Spleen (tissue), 11 donors: ENCODE measurements around the gene AFAP1L2. TPM values are rescaled to one million over a fixed set of nuclear protein-coding genes. Genes with fewer than 3 reads are reported as not detected.

Experiments
- DNase-seq: peaks from one replicate; pipeline ENCODE4 v3.0.0-alpha.2; 2020
- H3K27ac ChIP-seq, 8 donors: fragments of 200-600 bp; sonication (generic) in 7 of 8; 1 replicate in 4 of 8; 2 replicates in 4 of 8; pipeline versions ENCODE4 v1.5.0 to v1.8.0; 2016 to 2021; ENCODE audit warnings: inconsistent platforms in 4 of 8, mild to moderate bottlenecking in 4 of 8, moderate library complexity in 1 of 8
- H3K27me3 ChIP-seq, 7 donors: fragments of 200-600 bp; sonication (generic) in 6 of 7; replicated peaks in 1 of 7; 1 replicate in 4 of 7; 2 replicates in 3 of 7; pipeline versions ENCODE4 v1.5.0 to v1.8.0; 2016 to 2021; ENCODE audit warnings: inconsistent platforms in 3 of 7, mild to moderate bottlenecking in 1 of 7
- H3K36me3 ChIP-seq, 6 donors: fragments of 200-600 bp; sonication (generic) in 5 of 6; 1 replicate in 4 of 6; 2 replicates in 2 of 6; pipeline versions ENCODE4 v1.5.0 to v1.8.0; 2016 to 2021; ENCODE audit warnings: inconsistent platforms in 2 of 6
- H3K4me1 ChIP-seq, 6 donors: fragments of 200-600 bp; sonication (generic) in 5 of 6; 1 replicate in 3 of 6; 2 replicates in 3 of 6; pipeline versions ENCODE4 v1.5.0 to v1.8.0; 2016 to 2021; ENCODE audit warnings: inconsistent platforms in 3 of 6
- H3K4me3 ChIP-seq, 8 donors: fragments of 200-600 bp; sonication (generic) in 7 of 8; 1 replicate in 4 of 8; 2 replicates in 4 of 8; pipeline versions ENCODE4 v1.5.0 to v1.8.0; 2016 to 2021; ENCODE audit warnings: inconsistent platforms in 4 of 8, mild to moderate bottlenecking in 4 of 8, moderate library complexity in 2 of 8
- H3K9me3 ChIP-seq, 8 donors: fragments of 200-600 bp; sonication (generic) in 7 of 8; 1 replicate in 4 of 8; 2 replicates in 4 of 8; pipeline versions ENCODE4 v1.5.0 to v1.8.0; 2016 to 2021; ENCODE audit warnings: inconsistent platforms in 4 of 8
- CTCF ChIP-seq, 11 experiments: fragments of 200-600 bp in 7 of 11; fragments of 450-650 bp in 4 of 11; sonication (generic) in 4 of 11; IDR thresholded peaks in 8 of 11; conservative IDR thresholded peaks in 3 of 11; 1 replicate in 7 of 11; 2 replicates in 4 of 11; pipeline versions ENCODE4 v1.4.0 to v1.8.0; 2016 to 2021; ENCODE audit warnings: antibody characterized with exemption in 11 of 11, inconsistent platforms in 4 of 11, mild to moderate bottlenecking in 1 of 11
- POLR2A ChIP-seq, 3 donors: fragments of 450-650 bp; IDR thresholded peaks; one replicate each; pipeline ENCODE4 v1.5.1; 2017; ENCODE audit warnings: antibody characterized with exemption in 3 of 3, mild to moderate bottlenecking in 1 of 3
- POLR2AphosphoS5 ChIP-seq, 3 donors: sonication (generic); formaldehyde crosslinking; IDR thresholded peaks; one replicate each; pipeline ENCODE4 v1.5.1; 2017; ENCODE audit warnings: antibody characterized with exemption in 3 of 3
- WGBS, 5 donors: extraction: QIAGEN DNeasy Blood & Tissue Kit in 3 of 5; methylation state at CpG; one replicate each; pipeline versions ENCODE4 v1.1.5 to v1.1.7; 2013 to 2018; 5-methylcytosine and 5-hydroxymethylcytosine counted together
- intact Hi-C: fragments of 100-400 bp; cut with DNase I; formaldehyde crosslinking; loops from one replicate; pipeline ENCODE4 v1.15.0; 2023; ENCODE audit warnings: low total_unique reads
- polyA plus RNA-seq, 3 donors: library from polyadenylated mRNA; stranded (reverse); fragments of 200-250 nt; gene quantifications; one replicate each; pipeline ENCODE4 v1.2.1, GENCODE V29; 2013
- total RNA-seq, 7 donors: library from RNA; depleted of rRNA in 3 of 7; stranded (reverse); fragments of >200 nt in 3 of 7; fragmentation: NEBNext Ultra II Directional in 4 of 7; extraction: Animal tissue kit (Norgen Biotek cat#: 25700) in 4 of 7; gene quantifications; one replicate each; pipeline versions ENCODE4 v1.1.0 to v1.2.1, GENCODE V29; 2016 to 2021
- donor health status: healthy with polysubstance abuse.
- donor health status: DM: no; HTN: no; CAD: no; lungs with moderate emphysema.
- donor health status: DM: no; HTN: no; CAD: no.
- donor health status: Bipolar disorder and iron deficiency.
- donor health status: healthy.
- donor health status: DM: no; HTN: no; CAD: no.
- donor health status: DM: yes; HTN: yes; CAD: no.

Gene AFAP1L2
- total and polyA plus RNA-seq, 10 donors = 18.3 to 273 (median 180) TPM

- DNase-seq = no peak
- intact Hi-C loops = no loop called here
- no peak for TF ChIP-seq CTCF (IDR thresholded peaks at IDR 0.05 in 8 of 11, conservative IDR thresholded peaks at IDR 0.05 in 3 of 11)
- peak in 1 of 3 donors; percentile 11 for TF ChIP-seq POLR2AphosphoS5 (IDR thresholded peaks at IDR 0.05)
- H3K9me3 ChIP-seq = no peaks in the 10 kb centered on the region
- peaks cover 0 to 14% (median 3%) of the 10 kb centered on the region in 6 donors for H3K4me1 ChIP-seq
- 39 to 61% (median 53%) methylated on average over 2 of the region's 2 CpGs for WGBS, 5 donors
- H3K36me3 ChIP-seq = no peaks in the 10 kb centered on the region
- peak overlapping the region in 6 of 8 donors; percentile 22 to 66 (median 56) for H3K27ac ChIP-seq
- H3K27me3 ChIP-seq = no peaks in the 10 kb centered on the region
- H3K4me3 ChIP-seq = no peak overlapping the region
These were observed 143.2 kb downstream of the AFAP1L2 start for GRCh38 chr10:114261076-114261475.

- Histone ChIP-seq H3K4me1 (peaks cover 0 to 14% (median 3%) of the 10 kb centered on the region in 6 donors), H3K4me3 (no peak overlapping the region), H3K9me3 (no peaks in the 10 kb centered on the region), H3K27ac (peak overlapping the region in 6 of 8 donors; percentile 22 to 66 (median 56)), H3K36me3 (no peaks in the 10 kb centered on the region), H3K27me3 (no peaks in the 10 kb centered on the region)
- DNase-seq = no peak
- TF ChIP-seq POLR2A (IDR thresholded peaks at IDR 0.05) (no peak), POLR2AphosphoS5 (IDR thresholded peaks at IDR 0.05) (no peak), CTCF (IDR thresholded peaks at IDR 0.05 in 8 of 11, conservative IDR thresholded peaks at IDR 0.05 in 3 of 11) (no peak)
- 80 to 95% (median 89%) methylated on average over 5 of the region's 5 CpGs for WGBS, 5 donors
- intact Hi-C loops = no loop called here
These were observed 143.9 kb downstream of the AFAP1L2 start for GRCh38 chr10:114260366-114260765.

- Histone ChIP-seq H3K4me3 (no peak overlapping the region), H3K36me3 (no peaks in the 10 kb centered on the region), H3K27ac (peak overlapping the region in 5 of 8 donors; percentile 44 to 66 (median 56)), H3K9me3 (no peaks in the 10 kb centered on the region), H3K4me1 (peaks cover 0 to 14% (median 3%) of the 10 kb centered on the region in 6 donors), H3K27me3 (no peaks in the 10 kb centered on the region)
- DNase-seq = peak; percentile 62
- no peak for TF ChIP-seq CTCF (IDR thresholded peaks at IDR 0.05 in 8 of 11, conservative IDR thresholded peaks at IDR 0.05 in 3 of 11)
- TF ChIP-seq POLR2AphosphoS5 (IDR thresholded peaks at IDR 0.05) = peak; percentile 71 to 75 (median 74)
- intact Hi-C loops = no loop called here
- 82 to 92% (median 86%) methylated on average over 10 of the region's 10 CpGs for WGBS, 5 donors
These were observed 144.5 kb downstream of the AFAP1L2 start for GRCh38 chr10:114259824-114260223.

GRCh38 chr10:114258274-114258840 lies 145.9 kb downstream of the AFAP1L2 start:
- H3K4me3 ChIP-seq = no peak overlapping the region
- TF ChIP-seq POLR2A (IDR thresholded peaks at IDR 0.05) (no peak), CTCF (IDR thresholded peaks at IDR 0.05 in 8 of 11, conservative IDR thresholded peaks at IDR 0.05 in 3 of 11) (no peak), POLR2AphosphoS5 (IDR thresholded peaks at IDR 0.05) (no peak)
- no peaks in the 10 kb centered on the region for H3K27me3 ChIP-seq
- intact Hi-C loops = no loop called here
- H3K9me3 ChIP-seq = no peaks in the 10 kb centered on the region
- DNase-seq = no peak
- H3K4me1 ChIP-seq = peaks cover 0 to 14% (median 3%) of the 10 kb centered on the region in 6 donors
- peak overlapping the region in 6 of 8 donors; percentile 2 to 57 (median 42) for H3K27ac ChIP-seq
- no peaks in the 10 kb centered on the region for H3K36me3 ChIP-seq
- 65 to 78% (median 71%) methylated on average over 5 of the region's 5 CpGs for WGBS, 5 donors
